GM12872 (cell line): ENCODE data around the gene MYO16.

Experiments used
- CTCF ChIP-seq: IDR thresholded peaks from 3 replicates; pipeline ENCODE4 v1.5.1; 2011; ENCODE audit warnings: low read depth, mild to moderate bottlenecking, low read length, moderate library complexity; ENCODE audit not compliant: insufficient read depth

The MYO16 gene

GRCh38 chr13:108855737-108856387 is 226.5 kb downstream of the MYO16 start:
- no peak for TF ChIP-seq CTCF

- TF ChIP-seq CTCF = no peak
These were observed 229.3 kb downstream of the MYO16 start for GRCh38 chr13:108858676-108859075.

GRCh38 chr13:108859197-108860012 is 230.0 kb downstream of the MYO16 start:
- TF ChIP-seq CTCF = no peak

GRCh38 chr13:108860418-108860817 is 231.0 kb downstream of the MYO16 start:
- TF ChIP-seq CTCF = no peak

- no peak for TF ChIP-seq CTCF
These were observed 247.9 kb downstream of the MYO16 start for GRCh38 chr13:108877300-108877699.

- no peak for TF ChIP-seq CTCF
These were observed 249.3 kb downstream of the MYO16 start for GRCh38 chr13:108878732-108879131.

GRCh38 chr13:108889324-108889984 is 260.0 kb downstream of the MYO16 start:
- TF ChIP-seq CTCF = no peak
